GM12878 (cell line): Measurements from ENCODE around the gene PPP1R14B. TPM values are rescaled to one million over a fixed set of nuclear protein-coding genes. Genes with fewer than 3 reads are reported as not detected.

Source experiments
- CBX3 ChIP-seq: fragments of 200-600 bp; sonication (generic); IDR thresholded peaks from 2 replicates; pipeline ENCODE4 v1.6.1; 2016; ENCODE audit warnings: low read depth, borderline replicate concordance
- CBX5 ChIP-seq: sonication (generic); IDR thresholded peaks from 2 replicates; pipeline ENCODE4 v1.6.1; 2016; ENCODE audit warnings: low read depth, moderate library complexity, mild to moderate bottlenecking, inconsistent platforms
- CEBPB ChIP-seq, 2 experiments: fragments of 150-350 bp in 1 of 2; IDR thresholded peaks; 2 replicates each; pipeline ENCODE4 v1.6.1; 2012 to 2014; ENCODE audit warnings: low read depth in 2 of 2, low read length in 2 of 2, borderline replicate concordance in 1 of 2, inconsistent platforms in 1 of 2
- CHD1 ChIP-seq: IDR thresholded peaks from 2 replicates; pipeline ENCODE4 v1.6.1; 2012; ENCODE audit warnings: low read depth, low read length, improper control_type of control experiment
- EED ChIP-seq: sonication (generic); IDR thresholded peaks from 2 replicates; pipeline ENCODE4 v1.6.1; 2016; ENCODE audit warnings: antibody characterized with exemption, low read depth
- MTA2 ChIP-seq: fragments of 450-650 bp; IDR thresholded peaks from 2 replicates; pipeline ENCODE4 v1.6.1; 2016; ENCODE audit warnings: low read depth, mild to moderate bottlenecking, moderate library complexity
- MYC ChIP-seq: IDR thresholded peaks from 2 replicates; pipeline ENCODE4 v1.6.1; 2011; ENCODE audit warnings: mild to moderate bottlenecking, low read length, moderate library complexity, inconsistent platforms; ENCODE audit not compliant: insufficient read depth, insufficient replicate concordance, insufficient read length, severe bottlenecking
- NBN ChIP-seq: fragments of 450-650 bp; IDR thresholded peaks from 2 replicates; pipeline ENCODE4 v1.6.1; 2016
- NFXL1 ChIP-seq: fragments of 450-650 bp; IDR thresholded peaks from 2 replicates; pipeline ENCODE4 v1.6.1; 2017; ENCODE audit warnings: antibody characterized with exemption, mild to moderate bottlenecking, borderline replicate concordance
- NFYA ChIP-seq: IDR thresholded peaks from 2 replicates; pipeline ENCODE4 v1.6.1; 2011; ENCODE audit warnings: low read depth, mild to moderate bottlenecking, low read length, improper control_type of control experiment, borderline replicate concordance
- NRF1 ChIP-seq: conservative IDR thresholded peaks from 2 replicates; pipeline ENCODE4 v1.6.1; 2011; ENCODE audit warnings: mild to moderate bottlenecking, low read depth, low read length, improper control_type of control experiment
- PAX8 ChIP-seq: fragments of 450-650 bp; IDR thresholded peaks from 2 replicates; pipeline ENCODE4 v1.6.1; 2017; ENCODE audit warnings: mild to moderate bottlenecking, moderate library complexity
- PML ChIP-seq: IDR thresholded peaks from 2 replicates; pipeline ENCODE4 v1.6.1; 2012; ENCODE audit warnings: low read length, inconsistent platforms
- RCOR1 ChIP-seq: conservative IDR thresholded peaks from 2 replicates; pipeline ENCODE4 v1.6.1; 2012; ENCODE audit warnings: low read depth, low read length, improper control_type of control experiment
- SIN3A ChIP-seq: IDR thresholded peaks from 2 replicates; pipeline ENCODE4 v1.6.1; 2012; ENCODE audit warnings: low read depth, low read length, improper control_type of control experiment
- SMAD1 ChIP-seq: fragments of 450-650 bp; IDR thresholded peaks from 2 replicates; pipeline ENCODE4 v1.6.1; 2018; ENCODE audit warnings: mild to moderate bottlenecking, low read depth; ENCODE audit not compliant: partially characterized antibody
- SPI1 ChIP-seq: IDR thresholded peaks from 2 replicates; pipeline ENCODE4 v1.6.1; 2011; ENCODE audit warnings: low read depth, mild to moderate bottlenecking, low read length, moderate library complexity, borderline replicate concordance; ENCODE audit not compliant: insufficient read depth
- STAT1 ChIP-seq: fragments of 450-650 bp; conservative IDR thresholded peaks from 2 replicates; pipeline ENCODE4 v1.6.1; 2014; ENCODE audit warnings: antibody characterized with exemption, mild to moderate bottlenecking
- ZNF384 ChIP-seq: IDR thresholded peaks from 2 replicates; pipeline ENCODE4 v1.6.1; 2012; ENCODE audit warnings: low read depth, mild to moderate bottlenecking, low read length, improper control_type of control experiment, borderline replicate concordance
- polyA plus RNA-seq, 11 experiments: library from polyadenylated mRNA; depleted of rRNA in 4 of 11; unstranded in 6 of 11; stranded (reverse) in 5 of 11; fragments of >200 nt; fragmentation: Nextera tagmentation in 4 of 11; fragmentation: Illumina TruSeq in 1 of 11; extraction: Ambion mirVana in 4 of 11; extraction: Trizol in 1 of 11; gene quantifications; 1 replicate in 1 of 11; 2 replicates in 10 of 11; pipeline versions ENCODE4 v1.2.1 to v1.2.3, GENCODE V29; 2011 to 2016; ENCODE audit warnings: inconsistent platforms in 2 of 11, missing spikeins in 2 of 11, low read depth in 1 of 11
- total RNA-seq, 4 experiments: library from RNA; depleted of rRNA in 3 of 4; stranded (reverse); fragments of >200 nt in 3 of 4; fragmentation: Illumina TruSeq in 1 of 4; extraction: Trizol in 1 of 4; gene quantifications; 2 replicates each; pipeline versions ENCODE4 v1.2.1 to v1.2.3, GENCODE V29; 2013 to 2021
- TF ChIP-seq, protein P1 (sequence below): fragments of 450-650 bp; IDR thresholded peaks from 2 replicates; pipeline ENCODE4 v1.6.1; 2017; ENCODE audit warnings: low read depth, mild to moderate bottlenecking, moderate library complexity
- TF ChIP-seq, protein P2 (sequence below): fragments of 450-650 bp; IDR thresholded peaks from 2 replicates; pipeline ENCODE4 v1.6.1; 2016; ENCODE audit warnings: mild to moderate bottlenecking
- TF ChIP-seq, protein P3 (sequence below): fragments of 450-650 bp; IDR thresholded peaks from 2 replicates; pipeline ENCODE4 v1.6.1; 2017; ENCODE audit warnings: mild to moderate bottlenecking, moderate library complexity

PPP1R14B gene
- total and polyA plus RNA-seq, 10 of the 15 experiments (the other 5 are each of a cell fraction or from before 2014, with no cell fraction given): 8.4 to 283 (median 124) TPM

DNA sequence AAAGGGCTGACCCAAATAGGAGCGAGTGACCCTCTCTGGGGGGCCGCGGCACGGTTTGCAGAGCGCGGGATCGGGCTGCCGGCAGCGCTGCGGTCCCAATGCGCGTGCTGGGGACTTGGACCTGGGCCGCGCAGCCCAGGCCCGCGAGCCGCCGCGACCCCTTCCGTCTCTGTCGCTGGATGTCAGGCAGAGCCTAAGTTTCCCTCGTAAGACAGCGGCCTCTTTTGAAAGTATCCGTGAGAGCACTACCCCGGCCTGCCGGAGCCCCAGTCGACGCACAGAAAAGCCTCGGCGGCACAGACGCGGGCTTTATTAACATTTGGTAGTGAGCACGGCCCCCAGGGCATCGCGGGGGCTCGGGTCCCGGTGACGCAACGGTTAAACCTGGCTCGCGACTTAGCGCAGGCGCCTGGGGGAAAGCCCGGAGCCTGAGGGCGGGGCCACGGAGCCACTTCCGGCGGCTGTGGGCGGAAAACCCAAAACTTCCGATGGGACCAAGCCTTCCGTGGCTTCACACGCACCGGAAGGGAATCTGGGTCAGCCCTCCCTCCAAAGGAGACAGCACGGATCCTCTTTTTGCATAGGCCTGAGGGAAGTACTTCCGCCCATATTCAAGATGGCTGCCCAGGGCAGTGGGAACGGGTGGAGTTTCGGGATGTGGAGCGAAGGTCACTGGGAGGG, 22.9 kb upstream of the PPP1R14B start (continued):
- TF ChIP-seq, protein P1, sequence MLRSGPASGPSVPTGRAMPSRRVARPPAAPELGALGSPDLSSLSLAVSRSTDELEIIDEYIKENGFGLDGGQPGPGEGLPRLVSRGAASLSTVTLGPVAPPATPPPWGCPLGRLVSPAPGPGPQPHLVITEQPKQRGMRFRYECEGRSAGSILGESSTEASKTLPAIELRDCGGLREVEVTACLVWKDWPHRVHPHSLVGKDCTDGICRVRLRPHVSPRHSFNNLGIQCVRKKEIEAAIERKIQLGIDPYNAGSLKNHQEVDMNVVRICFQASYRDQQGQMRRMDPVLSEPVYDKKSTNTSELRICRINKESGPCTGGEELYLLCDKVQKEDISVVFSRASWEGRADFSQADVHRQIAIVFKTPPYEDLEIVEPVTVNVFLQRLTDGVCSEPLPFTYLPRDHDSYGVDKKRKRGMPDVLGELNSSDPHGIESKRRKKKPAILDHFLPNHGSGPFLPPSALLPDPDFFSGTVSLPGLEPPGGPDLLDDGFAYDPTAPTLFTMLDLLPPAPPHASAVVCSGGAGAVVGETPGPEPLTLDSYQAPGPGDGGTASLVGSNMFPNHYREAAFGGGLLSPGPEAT: peak; percentile 99
- peak; percentile 98 for TF ChIP-seq EED
- TF ChIP-seq SIN3A: no peak
- peak; percentile 63; the same call in 1 of the 2 replicates for TF ChIP-seq PML
- no peak for TF ChIP-seq SMAD1
- no peak for TF ChIP-seq NFYA
- no peak for TF ChIP-seq CBX3
- TF ChIP-seq, protein P2, sequence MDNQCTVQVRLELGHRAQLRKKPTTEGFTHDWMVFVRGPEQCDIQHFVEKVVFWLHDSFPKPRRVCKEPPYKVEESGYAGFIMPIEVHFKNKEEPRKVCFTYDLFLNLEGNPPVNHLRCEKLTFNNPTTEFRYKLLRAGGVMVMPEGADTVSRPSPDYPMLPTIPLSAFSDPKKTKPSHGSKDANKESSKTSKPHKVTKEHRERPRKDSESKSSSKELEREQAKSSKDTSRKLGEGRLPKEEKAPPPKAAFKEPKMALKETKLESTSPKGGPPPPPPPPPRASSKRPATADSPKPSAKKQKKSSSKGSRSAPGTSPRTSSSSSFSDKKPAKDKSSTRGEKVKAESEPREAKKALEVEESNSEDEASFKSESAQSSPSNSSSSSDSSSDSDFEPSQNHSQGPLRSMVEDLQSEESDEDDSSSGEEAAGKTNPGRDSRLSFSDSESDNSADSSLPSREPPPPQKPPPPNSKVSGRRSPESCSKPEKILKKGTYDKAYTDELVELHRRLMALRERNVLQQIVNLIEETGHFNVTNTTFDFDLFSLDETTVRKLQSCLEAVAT: no peak; the same call in 1 of the 2 replicates
- TF ChIP-seq SPI1: peak; percentile 48; the same call in 1 of the 2 replicates
- TF ChIP-seq MTA2: peak; percentile 97
- no peak for TF ChIP-seq NFXL1
- TF ChIP-seq NBN: peak; percentile 89; the same call in 1 of the 2 replicates
- TF ChIP-seq, protein P3, sequence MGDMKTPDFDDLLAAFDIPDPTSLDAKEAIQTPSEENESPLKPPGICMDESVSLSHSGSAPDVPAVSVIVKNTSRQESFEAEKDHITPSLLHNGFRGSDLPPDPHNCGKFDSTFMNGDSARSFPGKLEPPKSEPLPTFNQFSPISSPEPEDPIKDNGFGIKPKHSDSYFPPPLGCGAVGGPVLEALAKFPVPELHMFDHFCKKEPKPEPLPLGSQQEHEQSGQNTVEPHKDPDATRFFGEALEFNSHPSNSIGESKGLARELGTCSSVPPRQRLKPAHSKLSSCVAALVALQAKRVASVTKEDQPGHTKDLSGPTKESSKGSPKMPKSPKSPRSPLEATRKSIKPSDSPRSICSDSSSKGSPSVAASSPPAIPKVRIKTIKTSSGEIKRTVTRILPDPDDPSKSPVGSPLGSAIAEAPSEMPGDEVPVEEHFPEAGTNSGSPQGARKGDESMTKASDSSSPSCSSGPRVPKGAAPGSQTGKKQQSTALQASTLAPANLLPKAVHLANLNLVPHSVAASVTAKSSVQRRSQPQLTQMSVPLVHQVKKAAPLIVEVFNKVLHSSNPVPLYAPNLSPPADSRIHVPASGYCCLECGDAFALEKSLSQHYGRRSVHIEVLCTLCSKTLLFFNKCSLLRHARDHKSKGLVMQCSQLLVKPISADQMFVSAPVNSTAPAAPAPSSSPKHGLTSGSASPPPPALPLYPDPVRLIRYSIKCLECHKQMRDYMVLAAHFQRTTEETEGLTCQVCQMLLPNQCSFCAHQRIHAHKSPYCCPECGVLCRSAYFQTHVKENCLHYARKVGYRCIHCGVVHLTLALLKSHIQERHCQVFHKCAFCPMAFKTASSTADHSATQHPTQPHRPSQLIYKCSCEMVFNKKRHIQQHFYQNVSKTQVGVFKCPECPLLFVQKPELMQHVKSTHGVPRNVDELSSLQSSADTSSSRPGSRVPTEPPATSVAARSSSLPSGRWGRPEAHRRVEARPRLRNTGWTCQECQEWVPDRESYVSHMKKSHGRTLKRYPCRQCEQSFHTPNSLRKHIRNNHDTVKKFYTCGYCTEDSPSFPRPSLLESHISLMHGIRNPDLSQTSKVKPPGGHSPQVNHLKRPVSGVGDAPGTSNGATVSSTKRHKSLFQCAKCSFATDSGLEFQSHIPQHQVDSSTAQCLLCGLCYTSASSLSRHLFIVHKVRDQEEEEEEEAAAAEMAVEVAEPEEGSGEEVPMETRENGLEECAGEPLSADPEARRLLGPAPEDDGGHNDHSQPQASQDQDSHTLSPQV: no peak
- TF ChIP-seq MYC: no peak
- peak; percentile 50 for TF ChIP-seq NRF1
- TF ChIP-seq CHD1: no peak
- TF ChIP-seq PAX8: no peak
- TF ChIP-seq CBX5: no peak; the same call in 1 of the 2 replicates
- no peak for TF ChIP-seq RCOR1
- peak in 1 of 2 experiments; percentile 48; a peak in 1 of 4 replicates for TF ChIP-seq CEBPB (IDR thresholded peaks at IDR 0.05; ENCODE audit: borderline replicate concordance in 1 of 2, low read depth in 2 of 2, low read length in 2 of 2)
- TF ChIP-seq ZNF384: no peak
- no peak; the same call in 1 of the 2 replicates for TF ChIP-seq STAT1
